Measurements from ENCODE around the gene ABCB10. TPM values are rescaled to one million over a fixed set of nuclear protein-coding genes. Genes with fewer than 3 reads are reported as not detected.
A peak's percentile ranks its signal among the peaks of the same experiment; 100 is the strongest.
"Not testable (repeated sequence)": the region's sequence is repeated elsewhere in the genome, so short reads cannot be mapped to it uniquely, and the experiment has no call there.

ABCB10 gene
- total RNA-seq, 2 donors from 2014 or later = 14.6 to 18.1 TPM

GRCh38 chr1:229562686-229563085 is 4.2 kb upstream of the ABCB10 start:
- Mint-ChIP-seq H3K36me3 (ENCODE audit: low read depth) (no peaks in the 10 kb centered on the region), H3K9me3 (no peaks in the 10 kb centered on the region), H3K4me1 (peaks cover 8% of the 10 kb centered on the region), H3K4me3 (peak overlapping the region; percentile 4), H3K27ac (peak overlapping the region; percentile 81), H3K27me3 (ENCODE audit: insufficient read depth) (no peaks in the 10 kb centered on the region)
- TF ChIP-seq CTCF (conservative IDR thresholded peaks at IDR 0.05) = no peak
- Histone ChIP-seq H3K27ac (ENCODE audit: low read depth, low read length) (no peak overlapping the region), H3K9ac (ENCODE audit: extremely low read depth, low read length, poor library complexity, severe bottlenecking) (no peak overlapping the region), H3K9me3 (ENCODE audit: control insufficient read depth, low read length) (no peaks in the 10 kb centered on the region), H3K4me3 (ENCODE audit: low read length) (no peak overlapping the region), H3K27me3 (ENCODE audit: control insufficient read depth, insufficient read depth, low read length, poor library complexity, severe bottlenecking) (no peaks in the 10 kb centered on the region), H3K4me1 (ENCODE audit: control insufficient read depth, insufficient read depth, low read length) (no peaks in the 10 kb centered on the region), H3K36me3 (ENCODE audit: control insufficient read depth, insufficient read depth, low read length) (no peaks in the 10 kb centered on the region)
- DNase-seq = no peak
- WGBS, 2 experiments (ENCODE audit: insufficient coverage in 1 of 2, insufficient read length in 1 of 2) = 57 to 60% methylated on average over 3 of the region's 3 CpGs

GRCh38 chr1:229561141-229561540 is 2.6 kb upstream of the ABCB10 start:
- Histone ChIP-seq H3K9me3 (ENCODE audit: control insufficient read depth, low read length) (no peaks in the 10 kb centered on the region), H3K4me1 (ENCODE audit: control insufficient read depth, insufficient read depth, low read length) (no peaks in the 10 kb centered on the region), H3K27me3 (ENCODE audit: control insufficient read depth, insufficient read depth, low read length, poor library complexity, severe bottlenecking) (no peaks in the 10 kb centered on the region), H3K4me3 (ENCODE audit: low read length) (no peak overlapping the region), H3K36me3 (ENCODE audit: control insufficient read depth, insufficient read depth, low read length) (no peaks in the 10 kb centered on the region), H3K9ac (ENCODE audit: extremely low read depth, low read length, poor library complexity, severe bottlenecking) (no peak overlapping the region), H3K27ac (ENCODE audit: low read depth, low read length) (no peak overlapping the region)
- peaks cover 20% of the 10 kb centered on the region for H3K4me1 Mint-ChIP-seq
- no peak overlapping the region for H3K4me3 Mint-ChIP-seq
- H3K27ac Mint-ChIP-seq = no peak overlapping the region
- H3K9me3 Mint-ChIP-seq = no peaks in the 10 kb centered on the region
- no peak for DNase-seq
- no peaks in the 10 kb centered on the region for H3K27me3 Mint-ChIP-seq (ENCODE audit: insufficient read depth)
- TF ChIP-seq CTCF (conservative IDR thresholded peaks at IDR 0.05) = no peak
- no peaks in the 10 kb centered on the region for H3K36me3 Mint-ChIP-seq (ENCODE audit: low read depth)
- WGBS, 2 experiments (ENCODE audit: insufficient coverage in 1 of 2, insufficient read length in 1 of 2) = 83 to 93% methylated on average over 1 to 5 of the region's 5 CpGs

- not testable (repeated sequence) for DNase-seq; H3K27me3 ChIP-seq (ENCODE audit: control insufficient read depth, insufficient read depth, low read length, poor library complexity, severe bottlenecking); H3K36me3 ChIP-seq (ENCODE audit: control insufficient read depth, insufficient read depth, low read length); H3K9me3 Mint-ChIP-seq; H3K4me3 Mint-ChIP-seq; H3K4me3 ChIP-seq (ENCODE audit: low read length); H3K27me3 Mint-ChIP-seq (ENCODE audit: insufficient read depth); H3K9ac ChIP-seq (ENCODE audit: extremely low read depth, low read length, poor library complexity, severe bottlenecking); H3K27ac ChIP-seq (ENCODE audit: low read depth, low read length); H3K4me1 ChIP-seq (ENCODE audit: control insufficient read depth, insufficient read depth, low read length); H3K36me3 Mint-ChIP-seq (ENCODE audit: low read depth); H3K27ac Mint-ChIP-seq; H3K9me3 ChIP-seq (ENCODE audit: control insufficient read depth, low read length)
- 93 to 98% methylated on average over 10 to 15 of the region's 15 CpGs for WGBS, 2 experiments (ENCODE audit: insufficient coverage in 1 of 2, insufficient read length in 1 of 2)
- peaks cover 23% of the 10 kb centered on the region for H3K4me1 Mint-ChIP-seq
Measured at GRCh38 chr1:229560124-229560523, 1.6 kb upstream of the ABCB10 start.

- WGBS, 2 experiments (ENCODE audit: insufficient coverage in 1 of 2, insufficient read length in 1 of 2) = 84 to 90% methylated on average over 15 to 18 of the region's 20 CpGs
- Mint-ChIP-seq H3K4me1 (peaks cover 29% of the 10 kb centered on the region), H3K4me3 (peak overlapping the region; percentile 68)
- not testable (repeated sequence) for H3K36me3 ChIP-seq (ENCODE audit: control insufficient read depth, insufficient read depth, low read length); H3K4me1 ChIP-seq (ENCODE audit: control insufficient read depth, insufficient read depth, low read length); H3K9me3 Mint-ChIP-seq; H3K27ac ChIP-seq (ENCODE audit: low read depth, low read length); DNase-seq; H3K9ac ChIP-seq (ENCODE audit: extremely low read depth, low read length, poor library complexity, severe bottlenecking); H3K27me3 ChIP-seq (ENCODE audit: control insufficient read depth, insufficient read depth, low read length, poor library complexity, severe bottlenecking); H3K27me3 Mint-ChIP-seq (ENCODE audit: insufficient read depth); H3K27ac Mint-ChIP-seq; H3K9me3 ChIP-seq (ENCODE audit: control insufficient read depth, low read length); H3K36me3 Mint-ChIP-seq (ENCODE audit: low read depth)
- peak overlapping the region; percentile 81 for H3K4me3 ChIP-seq (ENCODE audit: low read length)
Measured at GRCh38 chr1:229559336-229559801, 862 bp upstream of the ABCB10 start.
